Measurements from ENCODE around the gene ACOXL. TPM values are rescaled to one million over a fixed set of nuclear protein-coding genes. Genes with fewer than 3 reads are reported as not detected.
"Not testable (repeated sequence)": the region's sequence is repeated elsewhere in the genome, so short reads cannot be mapped to it uniquely, and the experiment has no call there.

ACOXL gene
- total RNA-seq, 5 donors from 2014 or later (not counting 1 experiment from before 2014, with no cell fraction given) = 0.10 TPM; not detected in 4

DNA sequence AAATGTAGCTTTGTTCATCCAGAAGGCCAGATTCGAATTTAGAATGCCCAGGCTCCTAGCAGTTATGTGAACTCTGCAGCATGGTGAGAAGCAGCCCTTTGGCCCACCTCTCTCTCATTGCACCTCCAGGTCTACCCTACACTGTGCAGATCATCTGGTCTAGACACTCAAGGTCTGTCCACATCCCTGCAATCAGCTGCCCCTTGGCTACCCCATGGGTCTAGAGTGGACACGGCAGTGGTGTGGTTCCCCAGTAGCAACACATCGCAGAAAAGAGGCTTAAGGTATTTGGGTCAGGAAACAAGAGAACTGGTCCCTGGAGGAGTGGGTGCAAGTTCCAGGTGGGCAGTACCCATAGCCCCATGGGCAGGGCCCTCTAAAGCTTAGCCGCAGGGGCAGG lies 311.7 kb downstream of the ACOXL start:
- no peak for ATAC-seq (replicated peaks in 1 of 4)
- no peak overlapping the region for H3K4me3 Mint-ChIP-seq
- Histone ChIP-seq H3K4me3 (ENCODE audit: control insufficient read depth in 1 of 2, extremely low read depth in 1 of 2, low read length in 1 of 2) (no peak overlapping the region), H3K27me3 (replicated peaks in 1 of 2; ENCODE audit: control insufficient read depth in 2 of 2, extremely low read depth in 1 of 2, insufficient read depth in 2 of 2, low read length in 1 of 2) (peaks cover 0 to 25% of the 10 kb centered on the region in 2 experiments), H3K9me3 (no peaks in the 10 kb centered on the region), H3K27ac (ENCODE audit: low read length) (no peak overlapping the region), H3K4me1 (ENCODE audit: control insufficient read depth in 1 of 2, extremely low read depth in 1 of 2, insufficient read depth in 2 of 2, low read length in 2 of 2) (peaks cover 14 to 16% of the 10 kb centered on the region in 2 experiments), H3K36me3 (ENCODE audit: control insufficient read depth in 2 of 2, extremely low read depth in 1 of 2, insufficient read depth in 1 of 2, low read length in 1 of 2) (no peaks in the 10 kb centered on the region)
- ChIA-PET CTCF (no interaction called here), POLR2A (no interaction called here)
- no peak for DNase-seq
- no peak overlapping the region for H3K27ac Mint-ChIP-seq
- peaks cover 0 to 15% of the 10 kb centered on the region in 2 donors for H3K27me3 Mint-ChIP-seq
- WGBS (ENCODE audit: insufficient coverage) = 83% methylated on average over 4 of the region's 4 CpGs
- peaks cover 10 to 17% (median 11%) of the 10 kb centered on the region in 3 donors for H3K4me1 Mint-ChIP-seq
- H3K9me3 Mint-ChIP-seq = no peaks in the 10 kb centered on the region
- H3K36me3 Mint-ChIP-seq = no peaks in the 10 kb centered on the region

DNA sequence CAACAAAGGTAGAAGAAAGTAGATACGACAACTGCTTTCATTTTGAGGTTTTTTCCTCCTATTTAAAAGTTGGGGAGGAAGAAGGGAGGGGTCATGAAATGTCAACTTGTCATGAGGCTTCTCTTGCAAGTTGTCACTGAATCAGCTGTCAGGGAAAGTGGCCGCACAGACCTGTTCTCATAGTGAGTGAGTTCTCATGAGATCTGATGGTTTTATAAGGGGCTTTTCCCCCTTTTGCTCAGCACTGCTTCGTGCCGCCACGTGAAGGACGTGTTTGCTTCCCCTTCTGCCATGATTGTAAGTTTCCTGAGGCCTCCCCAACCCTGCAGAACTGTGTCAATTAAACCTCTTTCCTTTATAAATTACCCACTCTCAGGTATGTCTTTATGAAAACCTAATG lies 312.9 kb downstream of the ACOXL start:
- WGBS (ENCODE audit: insufficient coverage) = 60% methylated on average over 1 of the region's 6 CpGs
- DNase-seq; H3K4me3 Mint-ChIP-seq; H3K27ac Mint-ChIP-seq; H3K27ac ChIP-seq (ENCODE audit: low read length); POLR2A ChIA-PET; H3K4me3 ChIP-seq (ENCODE audit: control insufficient read depth in 1 of 2, extremely low read depth in 1 of 2, low read length in 1 of 2); H3K9me3 Mint-ChIP-seq; H3K9me3 ChIP-seq; H3K36me3 ChIP-seq (ENCODE audit: control insufficient read depth in 2 of 2, extremely low read depth in 1 of 2, insufficient read depth in 1 of 2, low read length in 1 of 2); H3K36me3 Mint-ChIP-seq; ATAC-seq (replicated peaks in 1 of 4); CTCF ChIA-PET: not testable (repeated sequence)
- Mint-ChIP-seq H3K27me3 (peaks cover 0 to 14% of the 10 kb centered on the region in 2 donors), H3K4me1 (peaks cover 14 to 18% (median 17%) of the 10 kb centered on the region in 3 donors)
- Histone ChIP-seq H3K4me1 (ENCODE audit: control insufficient read depth in 1 of 2, extremely low read depth in 1 of 2, insufficient read depth in 2 of 2, low read length in 2 of 2) (peaks cover 15% of the 10 kb centered on the region in 2 experiments), H3K27me3 (replicated peaks in 1 of 2; ENCODE audit: control insufficient read depth in 2 of 2, extremely low read depth in 1 of 2, insufficient read depth in 2 of 2, low read length in 1 of 2) (peaks cover 0 to 25% of the 10 kb centered on the region in 2 experiments)

- peaks cover 21 to 22% of the 10 kb centered on the region in 2 experiments for H3K4me1 ChIP-seq (ENCODE audit: control insufficient read depth in 1 of 2, extremely low read depth in 1 of 2, insufficient read depth in 2 of 2, low read length in 2 of 2)
- no peaks in the 10 kb centered on the region for H3K9me3 ChIP-seq
- H3K36me3 Mint-ChIP-seq = no peaks in the 10 kb centered on the region
- no peak for DNase-seq
- 92% methylated on average over 5 of the region's 9 CpGs for whole genome bisulfite sequencing (ENCODE audit: insufficient coverage)
- H3K27ac Mint-ChIP-seq = no peak overlapping the region
- no peak for ATAC-seq (replicated peaks in 1 of 4)
- ChIA-PET POLR2A (no interaction called here), CTCF (no interaction called here)
- no peak overlapping the region for H3K4me3 Mint-ChIP-seq
- H3K4me3 ChIP-seq (ENCODE audit: control insufficient read depth in 1 of 2, extremely low read depth in 1 of 2, low read length in 1 of 2) = no peak overlapping the region
- no peak overlapping the region for H3K27ac ChIP-seq (ENCODE audit: low read length)
- no peaks in the 10 kb centered on the region for H3K36me3 ChIP-seq (ENCODE audit: control insufficient read depth in 2 of 2, extremely low read depth in 1 of 2, insufficient read depth in 1 of 2, low read length in 1 of 2)
- H3K4me1 Mint-ChIP-seq = peaks cover 21 to 25% (median 24%) of the 10 kb centered on the region in 3 donors
- no peaks in the 10 kb centered on the region for H3K9me3 Mint-ChIP-seq
- peaks cover 0 to 8% of the 10 kb centered on the region in 2 donors for H3K27me3 Mint-ChIP-seq
- peaks cover 0 to 19% of the 10 kb centered on the region in 2 experiments for H3K27me3 ChIP-seq (replicated peaks in 1 of 2; ENCODE audit: control insufficient read depth in 2 of 2, extremely low read depth in 1 of 2, insufficient read depth in 2 of 2, low read length in 1 of 2)
These were observed 313.5 kb downstream of the ACOXL start for GRCh38 chr2:111045771-111046444.

GRCh38 chr2:111046670-111047069 lies 314.3 kb downstream of the ACOXL start:
- no peak overlapping the region for H3K4me3 ChIP-seq (ENCODE audit: control insufficient read depth in 1 of 2, extremely low read depth in 1 of 2, low read length in 1 of 2)
- H3K9me3 ChIP-seq = no peaks in the 10 kb centered on the region
- no peaks in the 10 kb centered on the region for H3K36me3 Mint-ChIP-seq
- 82% methylated on average over 3 of the region's 5 CpGs for WGBS (ENCODE audit: insufficient coverage)
- no peak for ATAC-seq (replicated peaks in 1 of 4)
- no peak for DNase-seq
- H3K27ac Mint-ChIP-seq = no peak overlapping the region
- H3K27me3 ChIP-seq (replicated peaks in 1 of 2; ENCODE audit: control insufficient read depth in 2 of 2, extremely low read depth in 1 of 2, insufficient read depth in 2 of 2, low read length in 1 of 2) = peaks cover 0 to 11% of the 10 kb centered on the region in 2 experiments
- peaks cover 21 to 22% of the 10 kb centered on the region in 2 experiments for H3K4me1 ChIP-seq (ENCODE audit: control insufficient read depth in 1 of 2, extremely low read depth in 1 of 2, insufficient read depth in 2 of 2, low read length in 2 of 2)
- H3K27me3 Mint-ChIP-seq = peaks cover 0 to 8% of the 10 kb centered on the region in 2 donors
- H3K4me3 Mint-ChIP-seq = no peak overlapping the region
- ChIA-PET CTCF (no interaction called here), POLR2A (no interaction called here)
- H3K9me3 Mint-ChIP-seq = no peaks in the 10 kb centered on the region
- peaks cover 27 to 33% (median 28%) of the 10 kb centered on the region in 3 donors for H3K4me1 Mint-ChIP-seq
- H3K36me3 ChIP-seq (ENCODE audit: control insufficient read depth in 2 of 2, extremely low read depth in 1 of 2, insufficient read depth in 1 of 2, low read length in 1 of 2) = no peaks in the 10 kb centered on the region
- H3K27ac ChIP-seq (ENCODE audit: low read length) = no peak overlapping the region

DNA sequence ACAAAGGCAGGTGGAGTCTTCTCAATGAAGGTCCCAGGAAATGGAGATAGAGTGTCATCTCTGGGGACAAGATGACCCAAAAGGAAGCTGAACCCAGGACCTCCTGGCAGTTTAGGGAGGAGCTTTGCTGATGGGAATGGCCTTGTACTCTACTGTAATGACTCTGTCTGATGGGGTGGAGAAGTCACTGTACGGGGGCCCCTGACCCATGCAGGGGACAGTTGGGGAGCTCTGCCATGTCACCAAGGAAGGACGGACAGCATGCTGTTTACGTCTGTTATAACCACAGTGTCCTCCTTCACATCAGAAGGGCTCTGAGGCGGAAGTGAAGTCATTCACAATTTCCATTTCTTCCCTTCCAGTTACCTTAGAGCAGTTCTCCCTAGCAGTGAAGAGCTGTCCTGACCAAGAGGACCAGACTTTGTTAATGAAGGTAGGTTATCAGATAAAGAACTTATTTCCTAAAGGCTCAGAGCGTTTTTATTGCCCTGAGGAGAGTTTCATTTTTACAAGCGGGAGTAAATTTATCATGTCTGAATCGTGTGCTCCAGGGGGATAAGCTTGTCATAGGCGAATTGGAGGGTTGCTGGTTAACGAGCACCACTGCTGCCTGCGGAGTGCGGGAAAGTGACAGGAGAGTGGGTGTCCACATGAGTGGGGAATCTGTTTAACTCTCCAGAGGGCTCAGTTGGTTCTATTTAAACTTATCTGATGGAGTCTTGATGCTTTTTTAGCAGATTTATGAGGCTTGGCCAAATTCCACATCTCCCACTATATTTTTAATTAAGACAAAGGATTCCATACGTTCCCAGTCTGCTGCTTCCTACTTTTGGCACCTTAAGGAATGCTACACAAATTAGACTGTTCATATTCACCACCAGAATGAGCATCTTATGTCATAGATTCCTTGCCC lies 316.7 kb downstream of the ACOXL start:
- H3K4me1 ChIP-seq (ENCODE audit: control insufficient read depth in 1 of 2, extremely low read depth in 1 of 2, insufficient read depth in 2 of 2, low read length in 2 of 2) = peaks cover 11 to 19% of the 10 kb centered on the region in 2 experiments
- ATAC-seq (replicated peaks in 1 of 4) (no peak), DNase-seq (no peak)
- ChIA-PET CTCF (no interaction called here), POLR2A (interaction anchor here in 1 of 2 donors (0.6 kb wide), 2 partner anchors 10 to 160 kb away, joined by 3 read pairs; no protein-coding TSS in a partner anchor)
- no peak overlapping the region for H3K4me3 Mint-ChIP-seq
- WGBS (ENCODE audit: insufficient coverage) = 80% methylated on average over 6 of the region's 12 CpGs
- no peaks in the 10 kb centered on the region for H3K9me3 Mint-ChIP-seq
- no peak overlapping the region for H3K27ac Mint-ChIP-seq
- H3K27me3 ChIP-seq (replicated peaks in 1 of 2; ENCODE audit: control insufficient read depth in 2 of 2, extremely low read depth in 1 of 2, insufficient read depth in 2 of 2, low read length in 1 of 2) = peaks cover 0 to 3% of the 10 kb centered on the region in 2 experiments
- no peaks in the 10 kb centered on the region for H3K36me3 ChIP-seq (ENCODE audit: control insufficient read depth in 2 of 2, extremely low read depth in 1 of 2, insufficient read depth in 1 of 2, low read length in 1 of 2)
- no peaks in the 10 kb centered on the region for H3K36me3 Mint-ChIP-seq
- peaks cover 16 to 18% (median 16%) of the 10 kb centered on the region in 3 donors for H3K4me1 Mint-ChIP-seq
- H3K27ac ChIP-seq (ENCODE audit: low read length) = no peak overlapping the region
- H3K27me3 Mint-ChIP-seq = peaks cover 0 to 10% of the 10 kb centered on the region in 2 donors
- no peaks in the 10 kb centered on the region for H3K9me3 ChIP-seq
- H3K4me3 ChIP-seq (ENCODE audit: control insufficient read depth in 1 of 2, extremely low read depth in 1 of 2, low read length in 1 of 2) = no peak overlapping the region

- Histone ChIP-seq H3K9me3 (no peaks in the 10 kb centered on the region), H3K36me3 (ENCODE audit: control insufficient read depth in 2 of 2, extremely low read depth in 1 of 2, insufficient read depth in 1 of 2, low read length in 1 of 2) (no peaks in the 10 kb centered on the region), H3K4me1 (ENCODE audit: control insufficient read depth in 1 of 2, extremely low read depth in 1 of 2, insufficient read depth in 2 of 2, low read length in 2 of 2) (peaks cover 10 to 17% of the 10 kb centered on the region in 2 experiments), H3K27me3 (replicated peaks in 1 of 2; ENCODE audit: control insufficient read depth in 2 of 2, extremely low read depth in 1 of 2, insufficient read depth in 2 of 2, low read length in 1 of 2) (peaks cover 0 to 4% of the 10 kb centered on the region in 2 experiments), H3K4me3 (ENCODE audit: control insufficient read depth in 1 of 2, extremely low read depth in 1 of 2, low read length in 1 of 2) (no peak overlapping the region), H3K27ac (ENCODE audit: low read length) (no peak overlapping the region)
- Mint-ChIP-seq H3K4me1 (peaks cover 20 to 24% (median 22%) of the 10 kb centered on the region in 3 donors), H3K9me3 (no peaks in the 10 kb centered on the region), H3K27me3 (peaks cover 3 to 14% of the 10 kb centered on the region in 2 donors), H3K36me3 (no peaks in the 10 kb centered on the region), H3K27ac (no peak overlapping the region), H3K4me3 (no peak overlapping the region)
- DNase-seq (no peak), ATAC-seq (replicated peaks in 1 of 4) (no peak)
- ChIA-PET CTCF (no interaction called here), POLR2A (interaction anchor here in 1 of 2 donors (0.6 kb wide), 1 partner anchor 10 kb away, joined by 3 read pairs; no protein-coding TSS in a partner anchor)
- WGBS (ENCODE audit: insufficient coverage) = 25% methylated on average over 2 of the region's 8 CpGs
These were observed 317.6 kb downstream of the ACOXL start for GRCh38 chr2:111049792-111050640.
